ENCODE data around the gene VCP.

GRCh38 chr9:35073279-35073612, 821 bp upstream of the VCP start:
- TF ChIP-seq EZH2 (IDR thresholded peaks at IDR 0.05) (no peak), POLR2AphosphoS5 (IDR thresholded peaks at IDR 0.05; ENCODE audit: borderline replicate concordance, low read depth, low read length) (no peak)
